NCI-H1694 (cell line): ENCODE results near the gene IL18RAP.

Experiments
- DNase-seq: peaks from one replicate; lab custom pipeline; 2025; lab: John Stamatoyannopoulos, UW

The IL18RAP gene

DNA sequence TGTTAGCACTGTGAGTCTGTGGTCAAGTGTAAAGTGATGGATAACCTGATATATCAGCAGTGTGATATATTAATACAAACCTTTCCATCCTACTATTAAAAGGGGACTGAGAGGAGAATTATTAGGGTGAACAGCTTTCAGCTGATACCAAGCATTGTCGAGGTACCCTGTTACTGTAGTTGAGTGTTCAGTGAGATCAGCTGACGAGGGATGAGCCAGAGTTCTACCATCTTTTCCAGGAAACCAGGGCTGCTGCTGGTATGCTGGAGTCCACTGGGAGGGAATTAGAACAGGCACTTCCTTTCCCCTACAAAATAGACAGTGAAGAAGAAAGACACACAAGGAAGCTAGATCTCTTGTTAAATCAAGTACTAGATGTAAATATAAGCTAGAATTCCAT, 408 bp downstream of the IL18RAP start:
- no peak for DNase-seq

GRCh38 chr2:102424754-102425153, 1.8 kb downstream of the IL18RAP start:
- DNase-seq, result no peak

DNA sequence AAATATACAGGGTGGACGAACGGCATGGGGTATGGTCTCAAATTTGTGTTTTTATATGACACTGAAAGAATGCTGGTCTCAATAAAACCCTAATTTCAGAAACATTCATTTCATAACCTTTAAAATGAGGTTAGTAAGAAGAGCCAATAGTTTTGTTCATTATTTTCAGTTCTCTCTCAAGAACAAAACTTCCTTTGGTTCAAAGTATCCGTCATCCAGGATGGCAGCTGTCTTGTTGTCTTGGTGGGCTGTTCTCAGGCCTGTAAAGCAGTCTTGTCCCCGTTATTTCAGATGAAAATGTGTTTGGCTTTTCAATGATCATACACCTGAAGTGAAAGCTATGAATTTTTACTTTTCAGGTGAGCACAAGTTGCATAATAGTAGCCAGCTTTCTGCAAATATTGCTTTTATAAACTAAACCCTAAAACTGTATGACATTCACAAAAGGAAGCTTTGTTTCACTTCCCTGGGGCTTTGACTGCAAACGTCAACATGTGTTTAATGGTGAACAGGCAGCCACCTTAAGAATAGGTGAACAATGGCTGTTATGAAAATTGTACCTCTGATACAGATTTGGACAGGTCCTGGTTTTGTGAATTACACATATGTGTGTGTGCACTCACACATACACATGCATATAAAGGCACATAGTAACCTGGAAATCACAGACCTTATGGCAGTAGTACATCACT, 2.6 kb downstream of the IL18RAP start:
- no peak for DNase-seq

DNA sequence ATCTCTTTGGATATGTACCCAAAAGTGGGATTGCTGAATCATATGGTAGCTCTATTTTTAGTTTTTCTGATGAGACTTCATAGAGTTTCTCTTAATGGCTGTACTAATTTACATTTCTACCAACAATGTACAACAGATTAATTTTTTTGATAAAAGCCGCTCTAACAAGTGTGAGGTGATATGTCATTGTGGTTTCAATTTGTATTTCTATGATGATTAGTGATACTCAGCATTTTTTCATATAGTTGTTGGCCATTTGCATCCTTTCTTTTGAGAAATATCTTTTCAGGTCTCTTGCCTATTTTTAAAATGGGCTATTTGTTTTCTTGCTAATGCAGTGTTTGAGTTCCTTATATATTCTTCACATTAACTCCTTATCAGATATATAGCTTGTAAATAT, 4.3 kb downstream of the IL18RAP start:
- DNase-seq, result no peak

DNA sequence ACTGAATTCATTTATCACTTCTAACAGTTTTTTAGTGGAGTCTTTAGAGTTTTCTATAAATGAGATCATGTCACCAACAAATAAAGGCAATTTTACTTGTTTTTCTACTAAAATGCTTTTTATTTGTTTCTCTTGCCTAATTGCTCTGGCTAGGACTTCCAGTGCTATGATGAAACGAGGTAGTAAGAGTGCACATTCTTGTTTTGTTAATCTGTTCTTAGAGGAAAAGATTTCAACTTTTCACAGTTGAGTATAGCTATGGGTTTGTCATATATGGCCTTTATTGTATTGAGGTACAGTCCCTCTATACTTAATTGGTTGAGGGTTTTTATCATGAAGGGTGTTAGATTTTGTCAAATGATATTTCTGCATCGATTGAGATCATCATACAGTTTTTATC, 5.6 kb downstream of the IL18RAP start:
- DNase-seq, result no peak

DNA sequence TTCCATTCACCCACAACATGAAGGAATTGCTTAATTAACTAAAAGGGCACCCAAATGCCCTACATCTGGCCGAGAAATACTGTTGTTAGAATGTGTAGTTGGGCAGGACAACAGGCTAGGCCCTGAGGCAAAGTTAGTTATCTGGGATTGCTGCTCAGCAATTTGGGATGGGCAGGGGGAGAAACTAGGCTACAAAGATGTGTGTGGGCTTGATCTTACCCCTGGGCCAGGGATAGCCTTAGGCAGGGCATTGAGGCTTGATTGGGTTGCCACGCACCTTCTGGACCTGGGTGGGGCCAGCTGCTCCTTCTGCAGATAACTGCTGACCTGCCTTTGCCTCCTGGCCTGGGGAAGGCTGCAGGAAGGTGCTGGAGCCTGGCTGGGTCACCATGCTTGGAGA, 9.4 kb downstream of the IL18RAP start:
- no peak for DNase-seq

- DNase-seq, result no peak
Observed at GRCh38 chr2:102433973-102434654, 11.2 kb downstream of the IL18RAP start.

DNA sequence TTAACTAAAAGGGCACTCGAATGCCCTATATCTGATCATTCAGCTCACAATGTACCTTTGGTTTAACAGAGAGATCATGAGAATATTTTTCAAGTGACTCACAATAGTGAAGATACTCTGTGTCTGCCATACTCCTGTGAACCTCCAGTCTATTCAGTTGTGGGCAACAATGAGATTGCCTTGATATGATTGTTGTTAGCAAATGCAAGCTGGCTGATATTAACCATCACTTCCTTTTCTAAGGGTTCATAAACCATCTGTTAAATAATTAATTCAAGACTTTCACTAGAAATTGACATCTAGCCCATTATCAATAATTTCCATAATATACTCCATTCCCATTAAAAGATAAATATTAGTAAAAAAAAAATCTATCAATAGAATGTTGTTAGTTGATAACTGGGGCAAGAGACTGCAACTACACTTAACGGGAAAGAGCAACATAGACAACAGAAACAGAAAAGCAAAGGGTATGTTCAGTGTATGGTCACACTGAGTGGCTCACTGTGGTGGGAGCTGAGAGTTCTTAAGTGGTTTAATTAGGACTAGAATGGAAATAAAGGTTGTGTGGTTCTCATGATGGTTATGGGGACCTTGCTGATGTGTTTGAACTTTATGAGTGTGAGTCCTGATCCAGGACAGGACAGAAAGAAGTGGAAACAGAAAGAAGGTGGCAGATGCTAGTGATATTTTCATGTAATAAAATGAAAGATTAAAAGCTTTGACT, 11.9 kb downstream of the IL18RAP start:
- no peak for DNase-seq

GRCh38 chr2:102435741-102436140, 12.8 kb downstream of the IL18RAP start:
- DNase-seq, result no peak

DNA sequence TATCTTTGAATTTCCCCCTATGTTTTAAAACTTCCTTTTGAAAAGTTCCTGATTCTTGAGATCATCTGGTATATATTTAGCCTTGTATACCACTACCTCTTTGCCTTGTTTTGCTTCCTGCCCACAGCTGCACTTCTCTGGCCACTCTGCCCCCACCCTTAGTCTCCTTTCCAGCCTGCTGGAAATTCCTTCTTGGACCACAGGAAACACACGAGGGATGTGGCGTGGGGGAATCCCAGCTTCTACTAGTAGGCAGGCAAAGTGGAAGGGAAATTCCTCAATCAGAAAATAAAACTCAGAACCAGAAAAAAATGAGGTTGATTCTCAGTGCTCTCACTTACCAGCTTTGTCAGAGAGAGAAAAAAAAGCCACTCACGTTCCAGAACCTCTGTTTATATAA, 13.4 kb downstream of the IL18RAP start:
- DNase-seq, result no peak

DNA sequence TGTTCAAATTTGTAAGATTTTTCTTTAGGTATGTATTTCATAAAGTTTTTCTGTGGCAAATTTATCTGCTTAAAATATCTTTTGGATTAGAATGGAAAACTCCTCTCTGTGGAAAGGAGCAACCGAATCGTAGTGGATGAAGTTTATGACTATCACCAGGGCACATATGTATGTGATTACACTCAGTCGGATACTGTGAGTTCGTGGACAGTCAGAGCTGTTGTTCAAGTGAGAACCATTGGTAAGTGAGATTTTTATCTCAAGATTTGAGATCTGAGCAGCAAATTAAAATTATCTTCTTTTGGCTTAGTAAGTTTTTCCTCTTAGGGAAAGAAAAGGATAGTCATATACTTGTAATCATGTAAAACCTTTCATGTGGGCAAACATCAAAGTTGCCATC, 14.2 kb downstream of the IL18RAP start:
- no peak for DNase-seq

GRCh38 chr2:102438111-102438510, 15.2 kb downstream of the IL18RAP start:
- DNase-seq, result no peak

GRCh38 chr2:102438578-102438977, 15.6 kb downstream of the IL18RAP start:
- DNase-seq, result no peak

GRCh38 chr2:102439065-102439695, 16.2 kb downstream of the IL18RAP start:
- no peak for DNase-seq

DNA sequence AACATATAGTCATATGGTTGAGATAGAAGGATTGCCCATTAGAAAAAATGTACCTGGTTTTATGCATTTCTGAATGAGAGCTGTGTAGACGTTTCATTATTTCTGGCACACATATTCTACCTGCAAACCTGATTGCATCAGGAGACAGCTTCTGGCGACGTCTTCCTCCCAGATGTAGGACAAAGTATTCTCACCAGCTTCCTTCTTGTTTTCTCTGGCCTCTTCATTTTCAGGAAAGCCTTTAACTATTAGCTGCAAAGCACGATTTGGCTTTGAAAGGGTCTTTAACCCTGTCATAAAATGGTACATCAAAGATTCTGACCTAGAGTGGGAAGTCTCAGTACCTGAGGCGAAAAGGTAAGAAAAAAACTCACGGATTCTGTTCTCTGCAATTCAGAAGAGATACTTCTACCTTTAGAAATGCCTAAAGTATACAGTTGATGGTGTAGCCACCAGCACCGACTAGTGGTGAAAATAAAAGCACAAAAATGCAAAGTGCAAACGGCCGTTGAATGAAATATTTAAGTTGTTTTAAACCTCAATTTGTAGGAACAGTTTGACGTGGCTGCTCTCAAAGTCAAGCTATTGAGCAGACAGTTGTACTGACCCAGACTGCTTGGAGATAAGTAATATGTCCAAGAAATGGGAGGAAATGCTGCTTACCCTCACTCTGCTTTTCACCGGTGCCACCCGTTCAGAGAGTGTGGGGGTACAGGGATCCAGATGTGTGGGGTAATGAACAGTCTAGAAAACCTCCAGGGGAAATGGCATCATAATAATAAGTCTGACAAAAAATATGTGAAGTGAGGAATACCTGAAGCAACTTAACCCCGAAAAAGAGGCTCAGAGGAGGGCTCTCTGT, 20.2 kb downstream of the IL18RAP start:
- peak; percentile 6 for DNase-seq

DNA sequence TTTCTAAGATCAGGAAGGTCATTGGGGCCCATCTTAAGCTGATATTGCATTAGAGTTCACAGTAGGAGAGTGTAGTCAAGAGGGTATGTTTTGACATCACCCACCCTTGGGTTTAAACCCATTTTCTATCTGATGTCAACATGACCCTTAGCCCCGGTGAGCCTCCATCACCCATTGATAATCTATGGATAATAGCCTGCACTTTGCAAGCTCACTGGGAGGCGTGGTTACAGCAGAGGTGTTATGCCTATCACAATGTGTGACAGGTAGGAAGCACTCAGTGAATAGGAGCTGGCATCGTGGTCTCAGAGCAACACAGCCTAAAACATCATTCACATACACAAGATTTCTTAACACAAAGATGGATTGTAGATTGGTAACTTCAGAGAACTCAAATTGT, 21.3 kb downstream of the IL18RAP start:
- DNase-seq, result no peak

GRCh38 chr2:102446936-102447335, 24.0 kb downstream of the IL18RAP start:
- no peak for DNase-seq

DNA sequence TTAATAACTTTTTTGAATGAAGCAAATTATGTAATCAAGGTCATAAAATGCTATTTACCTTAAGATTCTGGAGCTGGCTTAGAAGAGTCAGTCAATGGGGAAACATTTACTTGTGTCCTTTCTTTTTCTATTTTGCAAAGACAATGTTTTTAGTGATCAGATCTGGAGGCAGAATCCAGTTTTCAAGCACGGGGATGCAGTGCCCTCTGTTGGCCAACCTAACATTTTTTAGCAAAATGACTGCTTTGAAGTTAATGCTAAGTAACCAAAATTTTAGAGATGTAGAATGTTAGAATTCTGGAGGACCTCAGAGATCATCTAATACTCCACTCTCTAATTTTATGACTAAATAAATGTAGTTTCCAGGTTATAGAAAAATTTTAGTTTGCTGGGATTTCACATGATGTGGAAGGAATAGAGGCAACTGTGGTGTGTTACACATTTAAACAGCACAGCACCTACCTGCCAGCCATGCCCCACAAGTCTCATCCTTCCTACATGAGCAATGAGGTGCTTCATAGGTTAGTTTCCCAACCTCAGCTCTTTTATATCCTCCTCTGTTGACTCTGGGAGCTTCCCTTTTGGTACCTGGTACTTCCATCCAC, 26.5 kb downstream of the IL18RAP start:
- peak; percentile 15 for DNase-seq

GRCh38 chr2:102451968-102452367, 29.0 kb downstream of the IL18RAP start:
- DNase-seq, result no peak

- DNase-seq, result no peak
Observed at GRCh38 chr2:102453501-102453900, 30.5 kb downstream of the IL18RAP start.

- DNase-seq, result no peak
Observed at GRCh38 chr2:102455061-102455670, 32.2 kb downstream of the IL18RAP start.
